ENCODE data around the gene CABS1.

CABS1 gene

DNA sequence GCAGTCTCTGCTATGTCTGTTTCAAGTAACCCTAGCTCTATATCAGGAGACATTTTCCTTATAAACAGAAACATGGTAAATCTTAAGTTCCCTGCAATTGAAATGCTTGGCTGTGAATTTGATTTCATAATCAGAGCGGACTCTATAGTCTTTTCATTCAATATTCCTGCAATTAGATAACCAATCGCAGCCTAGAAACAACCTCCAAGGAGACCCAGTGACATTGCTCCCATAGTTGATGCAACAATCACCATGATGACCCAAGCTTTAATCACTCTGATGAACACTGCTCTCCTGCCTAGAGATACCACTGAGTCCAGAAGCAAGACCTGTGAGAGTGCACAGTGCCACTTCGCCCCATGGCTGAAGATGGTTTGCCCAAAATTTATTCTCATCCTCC lies at the start of gene CABS1:
Gene CABS1 (plus strand): TSS at position 301 of the 400 bp plus-strand sequence. CDS start 59 bp downstream, at position 360.
- DNase-seq, result no peak

DNA sequence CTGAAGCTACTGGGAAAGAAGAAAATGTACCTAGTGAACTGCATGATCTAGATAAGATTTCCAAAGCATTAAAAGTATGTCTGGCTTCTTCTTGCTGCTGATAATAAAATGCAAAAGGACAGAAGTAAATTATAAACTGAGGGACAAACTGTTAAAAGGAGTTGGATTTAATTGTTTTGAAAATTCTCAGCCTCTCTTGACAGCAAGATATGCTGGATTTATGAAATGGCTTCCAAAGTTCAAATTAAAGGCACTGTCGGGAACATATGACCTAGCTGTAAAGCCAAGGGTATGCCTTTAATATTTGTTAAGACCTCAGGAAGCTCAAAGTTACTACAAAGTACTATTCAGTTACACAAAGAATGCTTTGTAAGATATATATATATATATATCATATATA lies 46.1 kb upstream of the CABS1 start:
- DNase-seq, result no peak

DNA sequence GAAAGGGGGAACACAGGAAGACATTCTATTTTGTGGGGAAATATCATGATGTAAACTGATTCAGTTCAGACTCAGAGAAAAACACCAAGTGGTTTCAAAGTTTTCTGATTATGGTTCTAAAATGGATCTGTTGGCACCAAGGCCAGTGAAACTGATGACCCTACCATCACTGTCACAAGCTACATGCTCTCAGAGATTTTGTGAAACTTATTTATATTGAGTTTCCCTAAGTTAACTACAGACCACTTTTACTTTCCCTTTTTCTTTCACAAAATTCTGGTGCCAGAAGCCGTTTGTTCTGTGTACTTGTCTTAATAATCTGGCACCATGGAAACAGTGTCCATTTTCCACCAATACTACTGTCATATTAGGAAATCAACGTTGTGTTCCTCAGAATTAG lies 43.4 kb upstream of the CABS1 start:
- DNase-seq, result no peak

- DNase-seq, result no peak
These were observed 37.2 kb upstream of the CABS1 start for GRCh38 chr4:70297576-70297975.

DNA sequence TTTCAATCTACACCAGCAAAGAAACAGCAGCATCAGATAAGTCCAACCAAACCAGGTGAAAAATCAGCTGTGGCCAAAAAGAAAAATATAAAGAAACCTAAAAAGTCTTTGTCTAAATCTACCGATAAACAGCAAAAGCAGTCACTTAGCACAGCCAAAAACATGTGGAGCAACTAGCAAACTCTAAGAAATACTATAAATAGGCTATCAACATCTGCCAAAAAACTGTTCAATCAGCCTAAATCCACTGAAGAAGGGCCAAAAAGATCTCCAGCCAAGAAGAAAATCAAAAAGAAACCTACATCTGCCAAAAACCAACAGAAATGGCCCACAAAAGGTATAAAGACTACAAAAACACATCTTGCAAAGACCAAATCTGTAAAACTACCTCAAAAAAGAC lies 36.7 kb upstream of the CABS1 start:
- no peak for DNase-seq

- no peak for DNase-seq
These were observed 35.1 kb upstream of the CABS1 start for GRCh38 chr4:70299643-70300042.

GRCh38 chr4:70300215-70300614 lies 34.6 kb upstream of the CABS1 start:
- no peak for DNase-seq

- no peak for DNase-seq
These were observed 31.7 kb upstream of the CABS1 start for GRCh38 chr4:70303090-70303489.

- no peak for DNase-seq
These were observed 29.2 kb upstream of the CABS1 start for GRCh38 chr4:70305601-70306000.

- DNase-seq, result no peak
These were observed 28.7 kb upstream of the CABS1 start for GRCh38 chr4:70306076-70306475.

DNA sequence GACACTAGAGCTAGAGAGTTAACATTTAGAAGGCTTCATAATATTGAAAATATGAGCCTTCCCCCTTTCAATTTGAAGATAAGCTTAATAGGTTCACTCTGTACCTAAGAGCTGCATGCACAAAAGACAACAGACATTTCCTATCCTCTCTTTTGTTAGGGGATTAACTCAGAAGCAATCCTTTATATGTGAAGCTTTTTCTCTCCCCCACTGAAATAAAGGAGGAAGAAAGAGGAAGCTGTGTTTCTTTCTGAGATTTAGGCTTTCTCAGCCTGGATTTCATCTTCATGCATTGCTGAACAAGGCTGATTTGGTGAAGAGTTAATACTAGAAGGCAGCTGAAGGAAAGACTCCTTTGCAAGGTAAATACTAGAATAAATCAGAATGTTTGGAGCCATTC lies 21.0 kb upstream of the CABS1 start:
- no peak for DNase-seq

GRCh38 chr4:70315928-70316327 lies 18.9 kb upstream of the CABS1 start:
- no peak for DNase-seq

- no peak for DNase-seq
These were observed 8.7 kb upstream of the CABS1 start for GRCh38 chr4:70326052-70326451.

DNA sequence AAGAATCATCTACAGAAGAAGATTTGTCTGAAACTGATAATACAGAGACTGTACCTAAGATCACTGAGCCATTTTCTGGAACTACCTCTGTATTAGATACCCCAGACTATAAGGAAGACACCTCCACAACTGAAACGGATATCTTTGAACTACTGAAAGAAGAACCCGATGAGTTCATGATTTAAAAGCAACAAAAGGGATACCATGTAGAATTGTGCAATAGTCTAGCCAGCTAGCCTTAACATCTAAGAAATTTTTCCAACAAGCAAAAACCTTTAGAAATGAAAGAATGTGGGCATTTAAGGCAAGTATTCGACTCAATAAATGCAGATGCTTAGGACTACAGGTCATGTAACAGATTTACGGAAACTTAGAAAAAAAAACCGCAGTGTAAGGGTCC lies 1.3 kb downstream of the CABS1 start:
- DNase-seq, result no peak

GRCh38 chr4:70337886-70338420 lies 3.2 kb downstream of the CABS1 start:
- no peak for DNase-seq

GRCh38 chr4:70356185-70356584 lies 21.4 kb downstream of the CABS1 start:
- DNase-seq, result no peak

DNA sequence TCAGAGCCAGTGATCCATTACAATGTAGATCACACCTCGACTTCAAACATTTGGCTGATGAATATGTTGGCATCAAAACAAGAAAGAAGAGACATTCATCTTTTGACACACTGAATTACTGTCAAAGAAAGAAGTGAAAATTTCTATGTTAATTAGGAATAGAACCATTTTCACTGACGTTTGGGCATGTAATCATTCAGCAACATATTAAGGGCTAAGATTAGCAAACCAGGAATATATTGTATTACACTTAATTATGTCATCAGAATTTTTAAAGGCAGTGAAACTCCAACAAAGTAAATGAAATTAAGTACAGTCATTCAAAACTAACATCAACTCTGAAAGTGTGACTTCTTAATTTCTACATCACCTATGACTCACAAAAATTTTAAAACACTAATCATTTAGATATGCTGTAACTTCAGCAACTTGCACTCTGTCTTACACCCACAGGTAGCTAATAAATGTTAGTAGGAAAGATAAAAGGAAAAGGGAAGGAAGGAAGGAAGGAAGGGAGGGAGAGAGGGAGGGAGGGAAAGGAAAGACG lies 24.4 kb downstream of the CABS1 start:
- DNase-seq, result no peak

DNA sequence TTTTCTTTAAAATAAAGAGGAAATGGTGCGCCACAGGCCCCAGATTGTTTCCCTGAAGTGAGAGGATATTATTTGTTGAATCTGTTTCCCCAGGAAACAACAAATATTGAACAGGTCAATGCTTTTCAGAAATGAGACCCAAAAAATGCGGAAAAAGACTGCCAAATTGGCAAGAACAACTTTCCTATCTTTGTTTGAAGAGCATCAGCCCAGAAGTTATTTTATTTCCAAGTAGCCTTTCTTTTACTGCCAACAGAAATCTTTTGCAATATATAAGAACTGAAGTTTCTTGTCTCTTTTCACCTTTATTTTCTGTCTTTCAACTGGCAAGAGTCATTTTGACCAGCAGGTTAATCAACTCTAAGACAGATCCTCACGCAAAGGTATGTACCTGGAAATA lies 25.7 kb downstream of the CABS1 start, which contains the start of gene SMR3A:
Gene SMR3A (plus strand): TSS at position 301 of the 400 bp plus-strand sequence. CDS start 1,356 bp downstream, outside the sequence.
- DNase-seq, result no peak

GRCh38 chr4:70364002-70364401 lies 29.2 kb downstream of the CABS1 start:
- DNase-seq, result no peak

GRCh38 chr4:70365479-70365878 lies 30.7 kb downstream of the CABS1 start:
- no peak for DNase-seq

DNA sequence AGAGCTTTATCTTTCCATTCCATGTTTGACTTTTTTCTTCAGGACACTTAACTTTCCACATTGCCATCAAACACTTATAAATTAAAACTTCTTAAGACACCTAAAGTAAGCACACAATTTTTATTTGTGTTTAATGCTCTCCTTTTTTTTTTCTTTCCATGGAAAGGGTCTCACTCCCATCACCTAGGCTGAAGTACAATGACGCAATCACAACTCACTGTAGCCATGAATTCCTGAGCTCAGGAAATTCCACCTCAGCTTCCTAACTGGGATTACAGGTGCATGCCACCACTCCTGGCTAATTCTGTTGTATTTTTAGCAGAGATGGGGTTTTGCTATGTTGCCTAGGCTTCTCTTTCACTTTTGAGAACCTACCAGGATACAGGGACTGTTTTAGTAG lies 33.0 kb downstream of the CABS1 start:
- DNase-seq, result no peak

GRCh38 chr4:70371987-70372386 lies 37.2 kb downstream of the CABS1 start:
- DNase-seq, result no peak

GRCh38 chr4:70372760-70373159 lies 38.0 kb downstream of the CABS1 start:
- no peak for DNase-seq

DNA sequence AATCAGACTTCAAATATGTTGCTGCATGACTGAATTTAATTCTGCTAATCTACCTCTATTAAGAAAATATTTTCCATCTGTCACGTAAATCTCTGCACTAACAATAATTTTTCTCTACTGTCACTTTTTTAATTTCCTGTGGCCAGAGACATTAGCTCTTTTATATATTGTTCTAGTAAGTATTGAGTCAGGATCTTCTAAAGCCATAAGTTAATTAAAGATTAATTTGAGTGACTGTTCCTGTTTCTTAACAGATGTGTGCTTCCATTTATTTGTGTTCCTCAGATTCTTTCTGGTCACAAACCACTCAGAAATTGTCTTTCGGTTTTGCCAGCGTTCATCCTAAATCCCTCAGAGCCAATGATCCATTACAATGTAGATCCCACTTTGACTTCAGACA lies 45.8 kb downstream of the CABS1 start:
- DNase-seq, result no peak

DNA sequence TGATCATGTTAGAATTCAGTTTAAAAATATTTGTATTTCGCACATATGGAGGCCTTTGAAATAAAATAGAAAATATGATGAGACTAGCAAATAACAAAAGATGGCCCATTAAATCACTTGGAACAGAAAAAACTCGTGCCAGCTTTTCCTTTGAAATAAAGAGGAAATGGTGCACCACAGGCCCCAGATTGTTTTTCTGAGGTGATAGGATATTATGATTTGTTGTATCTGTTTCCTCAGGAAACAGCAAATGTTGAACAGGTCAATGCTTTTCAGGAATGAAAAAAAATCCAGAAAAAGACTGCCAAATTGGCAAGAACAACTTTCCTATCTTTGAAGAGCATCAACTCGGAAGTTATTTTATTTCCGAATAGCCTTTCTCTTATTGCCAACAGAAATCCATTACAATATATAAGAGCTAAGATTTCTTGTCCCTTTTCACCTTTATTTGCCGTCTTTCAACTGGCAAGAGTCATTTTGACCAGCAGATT lies 48.0 kb downstream of the CABS1 start, which contains the start of gene SMR3B:
Gene SMR3B (plus strand): TSS at position 441 of the 491 bp plus-strand sequence. CDS start 1,380 bp downstream, outside the sequence.
- no peak for DNase-seq

All from MV-4-11 (cell line).